Activated CD4-positive, alpha-beta T cell treated with anti-CD3 and anti-CD28 coated beads, Interleukin-2, amount 50 U/mL, for 24 hours (primary cell): ENCODE data around the gene PCAT6.
"Not testable (repeated sequence)": the region's sequence is repeated elsewhere in the genome, so short reads cannot be mapped to it uniquely, and the experiment has no call there.

Experiments
- DNase-seq, 2 donors: peaks; one replicate each; pipeline ENCODE4 v3.0.0-alpha.2; 2020; ENCODE audit warnings: low read depth in 1 of 2, low spot score in 1 of 2

The PCAT6 gene

DNA sequence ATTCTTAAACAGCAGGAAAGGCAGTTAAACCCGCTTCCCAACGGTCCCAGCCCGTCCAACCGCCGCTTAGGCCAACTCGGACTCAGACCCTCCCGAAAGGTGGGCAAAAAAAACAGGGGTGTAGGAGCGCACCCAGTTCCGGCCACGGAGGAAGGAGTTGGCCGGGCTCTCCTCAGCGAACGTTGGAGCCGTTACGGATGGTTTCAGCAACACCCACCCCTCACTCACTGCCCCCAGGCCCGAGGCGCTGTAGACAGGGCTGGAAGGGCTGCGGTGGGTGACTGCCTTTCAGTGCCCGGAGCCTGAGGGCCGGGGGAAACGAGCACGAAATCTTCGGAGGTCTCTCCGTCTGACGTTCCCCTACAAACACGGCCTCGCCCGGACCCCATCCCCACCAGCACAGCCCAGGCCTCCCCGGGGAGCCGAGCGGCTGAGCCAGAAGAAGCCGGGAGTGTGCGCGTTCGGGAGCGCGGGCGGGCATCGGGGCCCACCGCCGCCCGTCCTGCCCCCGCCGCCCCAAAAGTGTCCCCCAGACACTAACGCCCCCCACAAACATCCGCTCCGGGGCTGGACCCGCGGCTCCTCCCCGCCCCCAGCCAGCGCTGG, 3.8 kb upstream of the PCAT6 start:
- DNase-seq: no peak

DNA sequence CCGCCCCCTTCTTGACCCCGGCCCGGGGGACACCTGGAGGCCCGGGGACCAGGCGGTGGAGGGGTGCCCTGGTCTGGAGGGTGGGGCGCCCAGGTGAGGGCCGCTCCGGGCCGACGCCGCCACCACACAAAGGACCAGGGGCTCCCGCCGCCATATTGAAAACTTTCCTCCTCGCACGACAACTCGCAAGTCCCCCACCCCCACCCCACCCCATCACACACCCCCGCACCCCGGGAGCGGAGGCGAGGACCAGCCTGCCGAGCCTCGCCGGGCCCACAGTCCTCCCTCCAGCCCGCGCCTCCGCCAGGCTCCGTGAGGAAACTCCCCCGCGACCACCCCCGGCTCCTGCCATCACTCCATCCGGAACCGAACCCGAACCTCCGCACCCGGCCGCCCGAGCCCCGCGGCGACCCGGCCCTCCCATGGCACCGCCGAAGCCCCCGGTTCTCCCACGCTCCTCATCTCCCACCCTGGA, 3.3 kb upstream of the PCAT6 start:
- DNase-seq: peak in 1 of 2 donors; percentile 32

DNA sequence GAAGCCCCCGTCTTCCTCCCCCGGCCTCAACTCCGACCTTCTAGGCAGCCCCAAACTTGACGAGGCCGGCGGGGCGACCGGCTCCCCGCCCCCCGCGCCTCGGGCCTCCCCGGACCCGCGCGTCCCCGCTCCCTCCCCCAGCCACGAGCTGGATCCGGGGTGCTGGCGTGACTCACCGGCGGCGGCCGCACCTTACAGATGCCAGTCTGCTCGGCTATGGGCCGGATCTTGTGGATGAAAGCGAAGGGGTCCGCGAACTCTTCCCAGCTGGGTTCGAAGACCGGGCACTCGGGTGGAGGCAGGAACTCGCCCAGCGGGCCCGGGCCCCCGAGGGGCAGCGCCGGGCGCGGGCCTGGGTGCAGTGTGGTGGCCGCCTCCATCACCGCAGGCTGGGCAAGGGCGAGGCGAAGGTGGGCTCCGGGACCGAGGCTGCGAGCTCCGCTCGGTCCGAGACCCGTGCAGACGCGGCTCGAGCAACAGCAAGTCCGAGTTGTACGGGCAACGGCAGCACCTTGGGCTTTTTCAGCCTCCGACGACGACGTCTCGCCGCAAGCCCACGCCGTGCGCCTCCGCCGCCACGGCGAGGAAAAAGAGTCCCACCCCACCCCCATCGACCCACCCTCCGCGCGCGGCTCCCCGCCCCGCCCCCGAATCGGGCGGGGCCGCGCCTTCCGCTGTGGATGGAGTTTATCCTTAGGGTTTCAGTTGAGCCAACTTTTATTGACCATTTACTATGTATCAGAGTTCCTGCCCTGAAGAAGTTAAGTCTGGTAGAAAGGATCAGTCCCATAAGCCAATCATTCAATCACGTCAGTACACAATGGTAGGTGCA, 2.6 kb upstream of the PCAT6 start, which contains the start of gene KDM5B:
Gene KDM5B (minus strand): TSS at position 496 of the 832 bp plus-strand sequence. CDS start 116 bp downstream, at position 380.
- DNase-seq: peak; percentile 47 to 48

DNA sequence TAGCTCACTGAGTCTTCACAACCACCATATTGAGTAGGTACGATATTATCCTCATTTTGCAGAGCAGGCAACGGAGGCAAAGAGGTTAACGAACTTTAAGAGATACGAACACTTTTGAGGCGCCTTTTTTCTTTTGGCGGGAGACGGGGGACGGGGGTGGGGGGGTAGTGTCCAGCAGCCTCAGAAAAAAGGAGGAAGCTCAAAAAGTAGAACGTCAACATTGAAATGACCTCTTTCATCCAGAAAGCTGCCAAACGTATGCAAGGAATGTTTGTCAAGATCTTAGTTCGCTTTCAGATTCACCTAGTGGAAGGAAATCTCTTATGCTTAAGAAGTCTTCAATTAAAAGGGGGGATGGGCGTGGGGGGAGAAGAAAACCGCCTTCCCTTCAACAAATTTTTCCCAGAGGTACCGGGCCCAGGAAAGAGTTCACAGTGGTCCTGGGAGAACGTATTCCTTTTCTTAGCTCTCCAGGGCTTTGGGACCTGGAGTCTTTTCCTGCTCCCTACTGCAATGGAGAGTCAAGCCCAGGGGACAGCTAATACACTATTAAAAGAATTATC, 1.1 kb upstream of the PCAT6 start:
- no peak for DNase-seq

DNA sequence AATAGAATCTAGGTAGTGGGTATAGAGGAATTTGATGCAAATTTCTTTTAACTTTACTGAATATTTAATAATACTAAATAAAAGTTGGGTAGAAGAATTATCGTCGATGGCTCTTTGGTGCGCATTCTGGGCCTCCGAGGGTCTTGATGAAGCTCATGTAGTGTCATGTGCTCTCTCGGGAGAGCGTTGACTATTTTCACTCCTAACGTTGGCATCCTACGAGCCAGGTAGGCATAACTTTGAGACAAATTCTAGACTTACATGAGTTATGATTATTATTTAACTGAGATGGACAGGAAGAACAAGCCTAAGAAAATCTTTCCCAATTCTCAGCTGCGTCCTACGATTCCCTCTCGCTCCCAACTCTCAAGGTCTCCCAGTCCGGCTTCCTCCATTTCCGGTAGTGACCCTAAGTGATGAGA, 550 bp upstream of the PCAT6 start:
- DNase-seq: no peak

DNA sequence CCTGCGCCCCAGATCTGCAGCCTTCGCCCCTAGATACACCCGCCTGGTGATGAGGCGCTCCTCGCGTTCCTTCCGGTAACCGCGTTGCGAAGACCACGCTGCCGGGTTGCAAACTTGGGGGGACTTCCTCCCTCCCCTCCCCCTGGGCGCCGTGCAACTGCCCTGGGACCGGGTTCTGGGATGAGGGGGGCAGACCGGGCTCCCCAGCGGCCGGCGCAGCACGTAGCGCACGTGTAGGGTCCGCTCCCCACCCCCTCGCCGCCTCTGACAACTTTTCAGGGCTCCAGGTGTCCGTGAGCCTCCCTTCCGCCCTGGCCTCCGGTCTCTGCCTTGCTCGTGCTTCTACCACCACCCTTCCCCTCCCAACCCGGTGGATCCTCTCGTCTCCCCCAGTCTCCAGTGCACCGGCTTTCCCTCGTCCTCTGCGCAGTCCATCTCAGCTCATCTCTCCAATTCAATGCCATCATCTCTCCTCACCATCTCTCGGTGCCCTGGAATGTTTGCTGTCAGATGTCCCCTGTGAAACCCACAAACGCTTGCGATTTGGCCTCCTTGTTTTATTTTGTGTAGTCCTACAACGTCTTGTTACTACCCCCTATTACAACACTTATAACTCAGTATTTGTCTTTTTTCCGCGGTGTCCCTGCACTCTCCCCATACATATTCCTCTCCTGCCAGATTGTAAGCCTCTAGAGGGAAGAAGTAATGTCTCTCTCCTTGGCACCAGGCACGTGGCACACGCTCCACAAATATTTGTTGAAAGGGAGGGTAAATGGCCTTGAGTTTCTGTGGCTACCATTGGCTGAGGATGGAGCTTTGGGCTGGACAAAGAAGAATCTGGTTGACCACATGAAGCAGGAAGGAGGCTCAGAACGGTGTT, 782 bp downstream of the PCAT6 start:
- no peak for DNase-seq

DNA sequence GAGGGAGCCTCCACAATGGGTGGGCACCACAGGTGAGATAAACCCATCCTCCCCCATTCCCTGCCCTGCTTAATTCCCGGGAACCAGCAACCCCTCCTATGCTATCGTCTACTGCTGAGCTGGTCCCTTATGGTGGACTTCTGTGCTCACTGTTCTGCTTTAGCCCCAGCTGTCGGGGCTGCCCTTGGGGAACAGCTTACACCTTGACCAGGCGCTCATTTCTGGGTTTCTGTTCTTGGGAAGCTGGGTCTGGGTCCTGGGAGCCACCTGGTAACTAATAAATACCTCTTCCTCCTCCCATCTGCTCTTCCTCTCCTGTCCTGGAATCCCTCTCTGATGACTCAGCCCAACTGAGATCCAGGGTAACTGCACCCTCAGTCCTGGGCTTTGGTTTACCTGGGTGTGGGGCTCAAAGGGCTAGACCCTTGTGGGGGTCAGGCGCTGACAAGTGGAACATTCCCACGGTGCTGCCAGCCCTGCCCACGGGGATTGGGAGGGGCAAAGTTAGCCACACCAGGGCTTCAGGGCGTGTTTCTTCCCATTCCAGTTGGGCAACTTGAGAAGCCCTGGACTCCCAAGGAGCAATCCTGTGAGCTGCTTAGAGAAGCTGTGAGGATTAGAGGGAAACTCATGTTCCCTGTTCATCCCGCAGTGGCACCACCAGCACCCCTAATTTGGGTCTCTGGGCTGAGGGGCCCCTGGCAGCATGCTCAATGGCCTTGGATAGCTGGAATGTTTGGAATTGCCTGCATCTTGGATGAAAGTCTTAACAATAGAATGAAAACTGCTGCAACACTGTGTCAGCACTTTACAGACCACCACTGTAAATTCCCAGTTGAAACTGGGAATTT, 1.6 kb downstream of the PCAT6 start:
- DNase-seq: no peak

DNA sequence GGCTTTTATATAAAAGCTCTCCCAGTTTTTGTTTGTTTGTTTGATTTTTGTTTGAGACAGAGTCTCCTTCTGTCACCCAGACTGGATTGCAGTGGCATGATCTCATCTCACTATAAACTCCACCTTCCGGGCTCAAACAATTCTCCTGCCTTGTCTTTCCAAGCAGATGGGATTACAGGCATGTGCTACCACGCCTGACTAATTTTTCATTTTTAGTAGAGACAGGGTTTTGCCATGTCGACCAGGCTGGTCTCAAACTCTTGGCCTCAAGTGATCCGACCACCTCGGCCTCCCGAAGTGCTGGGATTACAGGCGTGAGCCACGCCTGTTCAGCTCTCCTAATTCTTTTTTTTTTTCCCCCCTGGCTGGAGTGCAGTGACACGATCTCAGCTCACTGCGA, 4.4 kb downstream of the PCAT6 start:
- no peak for DNase-seq

DNA sequence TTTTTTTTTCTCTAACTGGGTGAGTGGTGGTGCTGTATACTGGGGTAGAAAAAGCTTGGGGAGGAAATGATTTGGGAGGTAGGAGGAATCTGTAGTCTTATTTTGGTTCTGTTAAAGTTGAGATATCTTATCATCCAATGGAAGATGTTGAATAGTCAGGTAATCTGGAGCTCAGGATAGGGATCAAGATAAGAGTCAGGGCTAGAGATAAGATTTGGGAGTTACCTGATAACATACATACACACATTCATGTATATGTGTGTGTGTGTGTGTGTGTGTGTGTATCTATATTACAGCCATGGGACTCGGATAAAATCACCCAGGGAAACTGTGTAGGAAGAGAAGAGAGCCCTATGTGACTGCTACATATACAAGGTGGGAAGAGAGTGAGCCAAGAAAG, 8.1 kb downstream of the PCAT6 start:
- DNase-seq: no peak

DNA sequence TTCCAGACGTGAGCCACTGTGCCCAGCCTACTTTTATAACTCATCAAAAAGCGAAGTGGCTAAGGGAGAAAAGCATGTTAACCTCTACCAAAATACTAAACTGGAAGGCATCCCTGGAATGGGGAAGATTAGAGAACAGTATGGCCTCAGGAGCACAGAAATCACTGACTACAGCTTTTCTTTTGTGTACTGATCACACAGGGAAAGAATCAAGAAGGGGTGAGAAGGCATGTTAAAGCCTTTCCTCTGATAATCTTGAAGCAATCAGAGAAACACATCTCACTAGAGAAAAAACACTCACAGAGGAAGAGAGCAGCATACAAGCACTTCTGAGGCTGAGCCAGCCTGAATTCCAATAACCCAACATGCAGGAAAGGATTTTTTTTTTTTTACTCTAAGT, 10.7 kb downstream of the PCAT6 start:
- DNase-seq: no peak

DNA sequence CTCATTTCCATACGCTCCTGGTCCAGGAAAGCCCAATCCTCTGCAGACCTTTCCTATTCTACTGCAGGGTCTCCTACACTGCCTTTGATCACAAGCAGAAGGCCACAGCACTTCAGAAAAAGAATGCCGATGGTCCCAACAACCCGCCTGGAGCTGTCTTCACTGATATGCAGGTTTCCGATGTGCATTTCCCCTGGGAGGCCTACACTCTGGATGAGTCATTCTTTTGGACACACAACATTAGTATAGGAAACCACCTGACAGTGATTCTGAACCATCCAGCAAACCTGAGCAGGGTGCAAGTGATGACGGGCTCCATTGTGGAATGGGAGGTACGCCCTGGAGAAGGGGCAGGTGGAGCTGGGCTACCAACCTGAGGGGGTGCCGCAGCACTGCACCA, 15.0 kb downstream of the PCAT6 start:
- DNase-seq: no peak

DNA sequence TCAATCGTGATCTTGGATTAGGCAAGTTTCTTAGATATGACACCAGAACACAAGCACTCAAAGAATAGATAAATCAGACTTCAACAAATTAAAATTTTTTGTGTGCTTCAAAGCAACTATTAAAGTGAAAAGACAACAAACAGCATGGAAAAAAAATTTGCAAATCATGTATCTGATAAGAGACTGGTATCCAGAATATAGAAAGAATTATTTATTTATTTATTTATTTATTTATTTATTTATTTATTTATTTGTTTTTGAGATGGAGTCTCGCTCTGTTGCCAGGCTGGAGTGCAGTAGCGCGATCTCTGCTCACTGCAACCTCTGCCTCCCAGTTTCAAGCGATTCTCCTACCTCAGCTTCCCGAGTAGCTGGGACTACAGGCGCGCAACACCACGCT, 18.5 kb downstream of the PCAT6 start:
- not testable (repeated sequence) for DNase-seq

DNA sequence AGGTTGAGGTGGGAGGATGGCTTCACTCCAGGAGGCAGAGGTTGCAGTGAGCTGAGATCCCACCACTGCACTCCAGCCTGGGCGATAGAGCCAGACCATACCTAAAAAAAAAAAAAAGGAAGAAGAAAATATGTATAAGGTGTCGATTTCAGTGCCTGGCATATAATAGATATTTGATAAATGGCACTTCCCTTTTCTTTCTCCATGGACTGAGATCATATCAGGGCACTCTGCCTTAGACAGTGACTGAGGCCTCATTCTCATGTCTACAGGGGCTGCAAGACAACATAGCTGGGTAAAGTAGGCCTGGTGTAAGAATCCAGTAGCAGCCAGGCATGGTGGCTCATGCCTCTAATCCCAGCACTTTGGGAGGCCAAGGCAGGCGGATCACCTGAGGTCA, 21.2 kb downstream of the PCAT6 start:
- no peak for DNase-seq

DNA sequence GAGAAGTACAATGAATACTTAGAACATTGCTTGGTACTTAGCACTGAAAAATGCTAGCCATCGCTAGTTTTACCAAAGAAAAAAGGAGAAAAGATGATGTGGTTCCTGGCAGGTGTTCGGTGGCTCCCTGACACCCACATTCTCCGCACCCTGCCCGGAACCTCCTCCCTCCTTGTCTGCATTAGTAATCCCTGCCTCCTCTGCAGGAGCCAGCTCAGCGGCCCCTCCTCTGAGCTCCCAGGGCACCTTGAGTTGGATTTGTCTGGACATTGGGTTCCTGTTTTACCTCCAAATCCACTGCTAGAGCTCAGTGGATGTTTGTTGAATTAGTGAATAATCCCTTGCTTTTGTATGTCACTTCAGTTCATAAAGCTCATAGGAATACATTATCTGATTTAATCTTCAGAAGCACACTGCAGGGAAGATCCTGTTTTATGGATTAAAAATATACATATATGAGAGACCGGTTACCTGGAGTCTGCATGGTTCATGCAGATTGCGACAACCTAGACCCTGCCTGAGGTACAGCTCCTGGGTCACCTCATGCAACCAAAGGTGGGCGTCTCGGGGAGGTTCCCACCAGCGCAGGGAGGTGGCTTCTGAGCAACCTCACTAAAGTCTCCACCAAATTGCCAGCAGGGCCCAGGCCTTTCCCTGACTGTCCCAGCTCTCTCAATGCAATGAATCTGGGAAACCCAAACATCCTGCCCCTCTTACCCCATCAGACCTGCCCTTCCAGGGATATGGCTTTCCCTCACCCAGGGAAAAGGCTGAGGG, 24.2 kb downstream of the PCAT6 start:
- no peak for DNase-seq

DNA sequence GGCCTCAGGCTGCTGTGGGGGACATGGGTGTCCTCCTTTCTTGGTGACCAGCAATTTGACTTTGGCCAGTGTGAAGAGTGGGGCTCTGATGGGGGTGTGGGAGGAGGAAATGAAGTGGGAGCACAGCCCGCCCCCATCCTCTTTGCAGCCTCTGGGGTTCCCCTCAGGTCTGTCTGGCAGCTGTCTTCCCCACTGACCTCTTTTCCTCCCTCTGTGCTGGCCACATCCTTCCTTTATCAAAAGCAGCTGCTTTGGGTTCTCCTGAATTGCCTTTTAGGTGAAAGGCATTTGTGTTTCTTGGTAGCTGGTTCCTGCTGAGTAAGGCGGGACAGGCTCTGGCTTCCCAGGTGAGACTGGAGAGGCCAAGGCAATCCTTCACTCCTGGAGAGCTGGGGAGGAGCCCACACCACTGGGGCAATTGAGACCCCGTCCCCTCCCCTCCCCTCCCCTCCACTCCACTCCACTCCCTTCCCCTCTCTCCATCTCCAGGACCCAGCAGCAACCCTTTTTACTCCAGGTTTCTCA, 24.9 kb downstream of the PCAT6 start:
- DNase-seq: no peak

DNA sequence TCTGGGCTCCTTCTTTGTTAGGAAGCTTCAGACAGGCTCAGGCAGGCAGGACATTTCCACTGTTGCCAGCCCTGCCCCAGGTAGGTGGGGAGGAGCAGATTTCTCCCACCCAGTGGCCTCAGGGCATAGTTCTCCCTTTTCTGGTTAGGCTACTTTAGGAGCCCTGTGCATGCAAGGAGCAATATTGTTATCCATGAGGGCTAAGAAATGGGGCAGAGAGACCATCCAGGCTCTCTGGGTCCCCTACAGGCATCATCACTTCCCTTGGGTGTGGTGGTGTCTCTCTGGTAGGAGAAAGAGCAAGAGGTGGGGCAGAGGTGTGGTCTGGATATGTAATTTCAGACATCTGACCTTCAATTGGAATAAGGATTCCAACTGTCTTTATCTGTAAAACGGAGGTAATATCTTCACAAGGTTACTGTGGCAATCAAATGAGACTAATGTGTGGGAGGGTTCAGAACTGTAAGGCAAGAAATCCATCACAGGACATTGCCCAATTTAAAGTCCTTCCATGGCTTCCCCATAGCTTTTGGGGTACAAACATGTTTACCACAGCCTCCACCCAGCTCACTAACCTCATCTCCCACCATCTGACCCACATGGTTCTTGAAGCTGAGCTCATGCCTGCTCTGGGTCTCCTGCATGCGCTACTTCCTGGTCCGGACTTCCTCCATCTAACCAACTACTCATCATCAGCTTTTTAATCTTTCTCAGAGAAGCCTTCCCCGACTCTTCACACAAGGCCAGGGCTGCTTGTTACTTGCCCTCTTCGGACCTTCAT, 26.1 kb downstream of the PCAT6 start:
- no peak for DNase-seq

DNA sequence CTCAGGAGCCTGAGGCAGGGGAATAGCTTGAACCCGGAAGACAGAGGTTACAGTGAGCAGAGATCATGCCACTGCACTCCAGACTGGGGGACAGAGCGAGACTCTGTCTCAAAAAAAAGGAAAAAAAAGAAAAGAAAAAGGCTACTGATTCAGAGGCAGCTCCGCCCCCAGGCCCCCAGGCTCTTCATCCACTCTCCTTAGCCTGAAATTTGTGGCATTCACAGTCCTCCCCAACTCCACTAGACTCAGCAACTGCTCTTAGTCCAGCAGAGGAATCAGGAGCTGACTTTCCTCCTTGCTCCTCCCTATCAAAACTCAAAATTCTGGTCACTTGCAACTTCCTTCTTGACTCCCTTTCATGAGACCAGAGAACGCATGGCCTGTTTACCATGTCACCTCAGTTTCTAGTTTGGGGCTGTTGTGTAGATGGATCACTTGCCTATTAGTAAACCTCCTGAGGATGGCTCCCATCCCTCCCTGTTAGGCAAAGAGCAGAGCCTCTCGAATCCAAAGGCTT, 27.1 kb downstream of the PCAT6 start:
- DNase-seq: no peak

DNA sequence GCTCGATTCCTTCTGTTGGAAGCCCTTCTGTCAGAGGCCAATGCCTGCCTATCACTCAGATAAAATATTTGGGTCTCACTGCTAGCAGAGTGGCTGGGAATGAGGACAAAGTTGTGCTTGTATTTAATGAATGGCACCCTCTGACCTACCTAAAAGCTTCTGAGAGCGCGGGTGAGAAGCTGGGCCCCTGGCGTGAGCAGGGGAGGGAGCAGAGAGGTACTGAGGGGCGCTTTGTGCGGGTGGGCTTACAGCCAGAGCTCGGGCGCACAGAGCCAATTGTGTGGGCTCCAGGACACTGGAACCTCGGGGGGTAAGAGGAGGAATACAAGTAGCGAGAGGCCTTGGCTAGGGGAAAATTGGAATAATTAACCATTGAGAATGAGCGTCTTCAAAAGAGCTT, 32.3 kb downstream of the PCAT6 start:
- no peak for DNase-seq
